PC-9 (cell line): ENCODE measurements around the gene AVEN. TPM values are rescaled to one million over a fixed set of nuclear protein-coding genes. Genes with fewer than 3 reads are reported as not detected.

Source experiments
- BruUV-seq: library from RNA; stranded (reverse); fragments of 400-500 nt; replicated peaks from 2 replicates; lab custom pipeline; 2021; lab: Mats Ljungman, UMichigan
- CTCF ChIA-PET: fragments of 300-600 bp; sonication (Branson Sonifier 250); formaldehyde crosslinking; loops from one replicate; lab custom pipeline; 2022; ENCODE audit warnings: antibody characterized with exemption; lab: Charles Lee
- POLR2A ChIA-PET: fragments of 300-600 bp; sonication (Branson Sonifier 250); formaldehyde crosslinking; loops from one replicate; lab custom pipeline; 2022; ENCODE audit warnings: antibody characterized with exemption; ENCODE audit not compliant: unreplicated experiment; lab: Charles Lee
- DNase-seq, 2 experiments: peaks; one replicate each; pipeline versions ENCODE4 v3.0.0 to v3.0.0-alpha.2; 2015 to 2022; ENCODE audit warnings: mixed read lengths in 1 of 2
- H2AFZ ChIP-seq: fragments of 200-600 bp; sonication (generic); 2 replicates; pipeline ENCODE4 v1.8.1; 2017; ENCODE audit warnings: antibody characterized with exemption
- H3F3A ChIP-seq: fragments of 200-600 bp; sonication (generic); 2 replicates; pipeline ENCODE4 v1.8.1; 2017; ENCODE audit warnings: antibody characterized with exemption, mild to moderate bottlenecking, low read depth; ENCODE audit not compliant: insufficient read depth
- H3K27ac ChIP-seq: fragments of 200-600 bp; sonication (generic); 2 replicates; pipeline ENCODE4 v1.6.1; 2016; ENCODE audit warnings: mixed run types
- H3K27me3 ChIP-seq: fragments of 200-600 bp; sonication (generic); 2 replicates; pipeline ENCODE4 v1.6.1; 2016; ENCODE audit warnings: low read depth, mixed run types; ENCODE audit not compliant: insufficient read depth
- H3K36me3 ChIP-seq: fragments of 200-600 bp; sonication (generic); 2 replicates; pipeline ENCODE4 v1.6.1; 2016; ENCODE audit warnings: low read depth, mixed run types
- H3K4me1 ChIP-seq: fragments of 200-600 bp; sonication (generic); replicated peaks from 2 replicates; pipeline ENCODE4 v1.6.1; 2016; ENCODE audit warnings: mixed run types; ENCODE audit not compliant: insufficient read depth
- H3K4me2 ChIP-seq: fragments of 200-600 bp; sonication (generic); 2 replicates; pipeline ENCODE4 v1.6.1; 2017; ENCODE audit warnings: mixed run types
- H3K4me3 ChIP-seq: fragments of 200-600 bp; sonication (generic); 2 replicates; pipeline ENCODE4 v1.6.1; 2016; ENCODE audit warnings: mixed run types
- H3K79me2 ChIP-seq: fragments of 200-600 bp; sonication (generic); 2 replicates; pipeline ENCODE4 v1.6.1; 2017; ENCODE audit warnings: low read depth, mixed run types
- H3K9me2 ChIP-seq: fragments of 200-600 bp; sonication (generic); 2 replicates; pipeline ENCODE4 v1.8.1; 2017; ENCODE audit warnings: mild to moderate bottlenecking; ENCODE audit not compliant: insufficient read depth
- H3K9me3 ChIP-seq: fragments of 200-600 bp; sonication (generic); 2 replicates; pipeline ENCODE4 v1.8.1; 2016; ENCODE audit warnings: low read depth; ENCODE audit not compliant: insufficient read depth
- H4K20me1 ChIP-seq: fragments of 200-600 bp; sonication (generic); 2 replicates; pipeline ENCODE4 v1.8.1; 2017; ENCODE audit not compliant: insufficient read depth
- CTCF ChIP-seq: fragments of 200-600 bp; sonication (generic); conservative IDR thresholded peaks from 2 replicates; pipeline ENCODE4 v1.6.1; 2017; ENCODE audit warnings: mixed run types, antibody characterized with exemption, mild to moderate bottlenecking, moderate library complexity
- EZH2 ChIP-seq: fragments of 200-600 bp; sonication (generic); IDR thresholded peaks from 2 replicates; pipeline ENCODE4 v1.8.0; 2017; ENCODE audit warnings: antibody characterized with exemption, low read depth
- intact Hi-C: fragments of 100-400 bp; cut with micrococcal nuclease; formaldehyde crosslinking; loops from one replicate; pipeline ENCODE4 v1.10.0; 2022; ENCODE audit not compliant: unreplicated experiment
- total RNA-seq: library from RNA; stranded (reverse); gene quantifications from 2 replicates; pipeline ENCODE4 v1.2.3, GENCODE V29; 2021

The AVEN gene
- total RNA-seq, 1 experiment from 2014 or later: 8.7 TPM

- no peaks in the 10 kb centered on the region for H3K36me3 ChIP-seq
- no TSS peak for BruUV-seq
- ChIA-PET POLR2A (no interaction called here), CTCF (no interaction called here)
- DNase-seq: no peak
- H3K9me2 ChIP-seq: no peaks in the 10 kb centered on the region
- H3K27ac ChIP-seq: no peak overlapping the region
- H3K4me2 ChIP-seq: no peak overlapping the region
- H3K27me3 ChIP-seq: no peaks in the 10 kb centered on the region
- H3F3A ChIP-seq: no peaks in the 10 kb centered on the region
- H3K4me1 ChIP-seq: no peaks in the 10 kb centered on the region
- H4K20me1 ChIP-seq: no peaks in the 10 kb centered on the region
- TF ChIP-seq CTCF: no peak
- no peak for TF ChIP-seq EZH2
- intact Hi-C loops: no loop called here
- no peaks in the 10 kb centered on the region for H3K79me2 ChIP-seq
- H3K4me3 ChIP-seq: no peak overlapping the region
- H3K9me3 ChIP-seq: no peaks in the 10 kb centered on the region
- H2AFZ ChIP-seq: no peak overlapping the region
Measured at GRCh38 chr15:33932734-33933133, 106.3 kb downstream of the AVEN start.

- POLR2A ChIA-PET: interaction anchor here (0.7 kb wide), 1 partner anchor 20 kb away, joined by 3 read pairs; no protein-coding TSS in a partner anchor
- H3K9me3 ChIP-seq: no peaks in the 10 kb centered on the region
- no peaks in the 10 kb centered on the region for H3K27me3 ChIP-seq
- no peaks in the 10 kb centered on the region for H3K4me1 ChIP-seq
- TF ChIP-seq EZH2: no peak
- no peak for TF ChIP-seq CTCF
- DNase-seq: no peak
- no peaks in the 10 kb centered on the region for H3F3A ChIP-seq
- no peak overlapping the region for H2AFZ ChIP-seq
- H3K79me2 ChIP-seq: no peaks in the 10 kb centered on the region
- CTCF ChIA-PET: no interaction called here
- H3K4me3 ChIP-seq: no peak overlapping the region
- no peak overlapping the region for H3K27ac ChIP-seq
- H3K36me3 ChIP-seq: no peaks in the 10 kb centered on the region
- no peak overlapping the region for H3K4me2 ChIP-seq
- intact Hi-C loops: no loop called here
- BruUV-seq: no TSS peak
- H4K20me1 ChIP-seq: no peaks in the 10 kb centered on the region
- H3K9me2 ChIP-seq: no peaks in the 10 kb centered on the region
Measured at GRCh38 chr15:33926260-33926659, 112.7 kb downstream of the AVEN start.

GRCh38 chr15:33923446-33923845, 115.6 kb downstream of the AVEN start:
- H2AFZ ChIP-seq: no peak overlapping the region
- BruUV-seq: no TSS peak
- no peak overlapping the region for H3K4me2 ChIP-seq
- H3K36me3 ChIP-seq: no peaks in the 10 kb centered on the region
- intact Hi-C loops: no loop called here
- H3K4me1 ChIP-seq: no peaks in the 10 kb centered on the region
- H4K20me1 ChIP-seq: no peaks in the 10 kb centered on the region
- no peaks in the 10 kb centered on the region for H3K79me2 ChIP-seq
- H3K27ac ChIP-seq: no peak overlapping the region
- no peaks in the 10 kb centered on the region for H3K9me3 ChIP-seq
- TF ChIP-seq EZH2 (no peak), CTCF (no peak)
- H3K27me3 ChIP-seq: no peaks in the 10 kb centered on the region
- no peaks in the 10 kb centered on the region for H3K9me2 ChIP-seq
- H3F3A ChIP-seq: no peaks in the 10 kb centered on the region
- H3K4me3 ChIP-seq: no peak overlapping the region
- DNase-seq: no peak
- ChIA-PET CTCF (no interaction called here), POLR2A (no interaction called here)
